PFSK-1 (cell line): ENCODE results near the gene ITGA6.

Experiments used
- FOXP2 ChIP-seq: optimal IDR thresholded peaks from 2 replicates; pipeline ENCODE3; 2011; ENCODE audit warnings: borderline replicate concordance, control low read depth, inconsistent platforms; ENCODE audit not compliant: insufficient read depth; ENCODE audit errors: extremely low read length, extremely low read depth
- POLR2AphosphoS5 ChIP-seq: IDR thresholded peaks from 2 replicates; pipeline ENCODE4 v1.6.1; 2012; ENCODE audit warnings: low read depth, mild to moderate bottlenecking, control low read depth, low read length, moderate library complexity
- SIN3A ChIP-seq: IDR thresholded peaks from 2 replicates; pipeline ENCODE4 v1.6.1; 2012; ENCODE audit warnings: mild to moderate bottlenecking, low read length, moderate library complexity, borderline replicate concordance; ENCODE audit not compliant: insufficient read depth
- TAF1 ChIP-seq: IDR thresholded peaks from 2 replicates; pipeline ENCODE4 v1.6.1; 2012; ENCODE audit warnings: low read length, control low read depth, borderline replicate concordance; ENCODE audit not compliant: insufficient read depth
- TF ChIP-seq, protein P1 (sequence below), 2 experiments: IDR thresholded peaks; 2 replicates each; pipeline versions ENCODE4 v1.6.1 to v1.8.0; 2011 to 2012; ENCODE audit warnings: low read depth in 2 of 2, low read length in 2 of 2, control low read depth in 1 of 2, inconsistent platforms in 1 of 2, mild to moderate bottlenecking in 1 of 2, moderate library complexity in 1 of 2; ENCODE audit not compliant: insufficient read depth in 1 of 2

ITGA6 gene

GRCh38 chr2:172447811-172448493 lies 20.6 kb downstream of the ITGA6 start:
- no peak for TF ChIP-seq TAF1

- TF ChIP-seq SIN3A (no peak), TAF1 (no peak), FOXP2 (no peak), POLR2AphosphoS5 (no peak)
- TF ChIP-seq, protein P1, sequence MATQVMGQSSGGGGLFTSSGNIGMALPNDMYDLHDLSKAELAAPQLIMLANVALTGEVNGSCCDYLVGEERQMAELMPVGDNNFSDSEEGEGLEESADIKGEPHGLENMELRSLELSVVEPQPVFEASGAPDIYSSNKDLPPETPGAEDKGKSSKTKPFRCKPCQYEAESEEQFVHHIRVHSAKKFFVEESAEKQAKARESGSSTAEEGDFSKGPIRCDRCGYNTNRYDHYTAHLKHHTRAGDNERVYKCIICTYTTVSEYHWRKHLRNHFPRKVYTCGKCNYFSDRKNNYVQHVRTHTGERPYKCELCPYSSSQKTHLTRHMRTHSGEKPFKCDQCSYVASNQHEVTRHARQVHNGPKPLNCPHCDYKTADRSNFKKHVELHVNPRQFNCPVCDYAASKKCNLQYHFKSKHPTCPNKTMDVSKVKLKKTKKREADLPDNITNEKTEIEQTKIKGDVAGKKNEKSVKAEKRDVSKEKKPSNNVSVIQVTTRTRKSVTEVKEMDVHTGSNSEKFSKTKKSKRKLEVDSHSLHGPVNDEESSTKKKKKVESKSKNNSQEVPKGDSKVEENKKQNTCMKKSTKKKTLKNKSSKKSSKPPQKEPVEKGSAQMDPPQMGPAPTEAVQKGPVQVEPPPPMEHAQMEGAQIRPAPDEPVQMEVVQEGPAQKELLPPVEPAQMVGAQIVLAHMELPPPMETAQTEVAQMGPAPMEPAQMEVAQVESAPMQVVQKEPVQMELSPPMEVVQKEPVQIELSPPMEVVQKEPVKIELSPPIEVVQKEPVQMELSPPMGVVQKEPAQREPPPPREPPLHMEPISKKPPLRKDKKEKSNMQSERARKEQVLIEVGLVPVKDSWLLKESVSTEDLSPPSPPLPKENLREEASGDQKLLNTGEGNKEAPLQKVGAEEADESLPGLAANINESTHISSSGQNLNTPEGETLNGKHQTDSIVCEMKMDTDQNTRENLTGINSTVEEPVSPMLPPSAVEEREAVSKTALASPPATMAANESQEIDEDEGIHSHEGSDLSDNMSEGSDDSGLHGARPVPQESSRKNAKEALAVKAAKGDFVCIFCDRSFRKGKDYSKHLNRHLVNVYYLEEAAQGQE (IDR thresholded peaks at IDR 0.05; ENCODE audit: insufficient read depth in 1 of 2, low read depth in 2 of 2, low read length in 2 of 2): no peak
Observed at GRCh38 chr2:172448544-172449267, 21.3 kb downstream of the ITGA6 start.

DNA sequence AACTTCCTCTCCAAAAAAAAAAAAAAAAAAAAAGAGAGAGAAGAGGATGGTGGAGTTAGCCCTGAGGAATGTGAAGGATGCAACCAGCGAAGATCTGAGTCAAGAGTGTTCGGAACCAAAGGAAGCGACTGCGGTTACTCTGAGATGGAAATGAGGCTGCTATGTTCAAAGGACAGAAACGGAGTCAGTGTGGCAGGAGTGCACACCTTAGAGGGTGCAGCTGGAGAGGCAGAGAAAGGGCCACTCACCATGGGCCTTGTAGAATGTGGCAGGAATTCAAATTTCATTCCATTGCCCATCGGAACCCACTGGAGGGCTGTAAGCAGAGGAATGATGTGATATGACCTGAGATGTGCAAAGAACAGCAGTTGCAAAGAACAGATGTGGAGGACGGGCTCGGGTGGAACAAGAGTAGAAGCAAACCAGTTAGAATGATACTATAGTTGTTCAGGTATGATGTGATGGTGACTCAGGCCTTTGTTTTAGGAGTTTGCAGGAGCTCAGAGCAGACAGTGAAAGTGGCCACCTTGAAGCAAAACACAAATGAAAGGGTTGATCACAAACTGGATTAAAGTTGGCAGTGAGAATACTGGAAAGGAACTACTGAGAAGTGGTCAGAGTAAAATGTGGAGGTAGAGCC lies 22.6 kb downstream of the ITGA6 start:
- TF ChIP-seq SIN3A (no peak), FOXP2 (no peak), TAF1 (no peak), POLR2AphosphoS5 (no peak)
- TF ChIP-seq, protein P1 (IDR thresholded peaks at IDR 0.05; ENCODE audit: insufficient read depth in 1 of 2, low read depth in 2 of 2, low read length in 2 of 2): no peak

DNA sequence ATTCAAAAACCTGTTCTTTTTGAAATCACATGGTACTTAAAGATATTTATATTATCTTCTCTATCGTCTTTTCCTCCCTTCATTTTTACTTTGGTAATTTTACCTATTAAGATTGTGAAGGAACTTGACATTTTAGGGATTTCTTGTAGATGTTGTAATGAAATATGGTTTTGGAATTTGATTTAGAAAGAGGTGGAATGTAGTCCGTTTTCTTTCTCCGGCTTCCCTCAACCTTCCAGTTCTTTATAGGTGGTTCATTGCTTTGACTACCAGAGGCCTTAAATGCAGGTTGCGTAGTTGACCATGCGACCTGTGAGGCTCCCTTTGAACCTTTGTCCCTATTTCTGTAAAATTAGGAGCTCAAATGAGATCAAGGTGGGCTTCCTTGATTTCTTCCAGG lies 24.5 kb downstream of the ITGA6 start:
- no peak for TF ChIP-seq TAF1
- TF ChIP-seq, protein P1 (IDR thresholded peaks at IDR 0.05; ENCODE audit: insufficient read depth in 1 of 2, low read depth in 2 of 2, low read length in 2 of 2): no peak

DNA sequence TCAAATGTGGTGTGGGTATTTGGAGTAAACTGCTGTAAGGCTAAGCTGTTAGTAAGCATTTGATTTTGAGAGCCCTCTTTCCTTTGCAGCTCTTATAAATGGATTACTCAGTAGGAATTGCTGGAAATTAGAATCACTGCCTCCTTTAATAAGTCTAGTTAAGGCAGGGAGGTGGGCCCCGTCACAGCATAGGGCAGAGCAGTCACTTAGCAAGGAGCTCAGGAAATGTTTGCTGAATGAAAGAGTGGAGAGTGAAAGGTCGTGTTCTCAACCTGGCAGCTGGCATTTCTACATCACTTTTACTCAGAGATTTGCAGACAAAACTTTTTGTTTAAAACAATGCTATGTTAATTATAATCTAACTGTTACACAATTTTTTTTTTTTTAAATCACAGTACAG lies 25.5 kb downstream of the ITGA6 start:
- TF ChIP-seq FOXP2 (no peak), POLR2AphosphoS5 (no peak), SIN3A (no peak), TAF1 (no peak)
- TF ChIP-seq, protein P1 (IDR thresholded peaks at IDR 0.05; ENCODE audit: insufficient read depth in 1 of 2, low read depth in 2 of 2, low read length in 2 of 2): no peak
